LoVo (cell line): ENCODE data around the gene KAZN.

Source experiments
- DNase-seq: peaks from one replicate; pipeline ENCODE4 v3.0.0-alpha.2; 2016; ENCODE audit warnings: low spot score

The KAZN gene

GRCh38 chr1:15011160-15011559 lies 412.7 kb downstream of the KAZN start:
- no peak for DNase-seq

- no peak for DNase-seq
Measured at GRCh38 chr1:15011661-15012060, 413.2 kb downstream of the KAZN start.

DNA sequence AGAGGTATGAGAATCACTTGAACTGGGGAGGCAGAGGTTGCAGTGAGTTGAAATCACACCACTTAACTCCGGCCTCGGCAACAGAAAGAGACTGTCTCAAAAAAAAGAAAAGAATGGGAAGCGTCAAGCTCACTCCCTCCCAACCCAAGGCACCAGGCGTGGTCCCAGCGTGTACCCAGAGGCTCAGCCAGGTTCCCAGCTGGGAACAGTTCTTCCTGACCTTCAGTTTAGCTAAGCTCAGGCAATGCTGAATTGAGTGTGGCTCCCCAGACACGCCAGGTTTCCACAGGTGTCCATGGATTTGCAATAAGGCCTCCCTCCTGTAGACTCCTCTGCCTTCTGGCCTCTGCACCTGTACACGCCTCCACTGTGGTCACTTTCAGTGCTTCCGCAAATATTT lies 414.3 kb downstream of the KAZN start:
- DNase-seq, result no peak

- no peak for DNase-seq
Measured at GRCh38 chr1:15013767-15014166, 415.3 kb downstream of the KAZN start.

- no peak for DNase-seq
Measured at GRCh38 chr1:15014516-15014915, 416.0 kb downstream of the KAZN start.

DNA sequence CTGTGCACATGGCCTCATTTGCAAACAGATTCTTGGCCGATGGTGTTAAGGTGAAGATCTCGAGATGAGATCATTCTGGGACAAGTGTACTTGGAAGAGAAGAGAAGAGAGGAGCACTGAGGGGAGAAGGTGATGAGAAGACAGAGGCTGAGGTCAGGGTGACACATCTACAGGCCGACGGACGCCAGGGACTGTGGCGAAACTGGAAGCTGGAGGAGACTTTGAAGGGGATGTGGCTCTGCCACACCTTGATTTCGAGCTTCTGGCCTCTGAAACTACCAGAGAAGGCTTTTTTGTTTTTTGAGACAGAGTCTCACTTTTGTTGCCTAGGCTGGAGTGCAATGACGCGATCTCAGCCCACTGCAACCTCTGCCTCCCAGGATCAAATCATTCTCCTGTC lies 417.5 kb downstream of the KAZN start:
- no peak for DNase-seq

GRCh38 chr1:15016526-15016925 lies 418.0 kb downstream of the KAZN start:
- no peak for DNase-seq

DNA sequence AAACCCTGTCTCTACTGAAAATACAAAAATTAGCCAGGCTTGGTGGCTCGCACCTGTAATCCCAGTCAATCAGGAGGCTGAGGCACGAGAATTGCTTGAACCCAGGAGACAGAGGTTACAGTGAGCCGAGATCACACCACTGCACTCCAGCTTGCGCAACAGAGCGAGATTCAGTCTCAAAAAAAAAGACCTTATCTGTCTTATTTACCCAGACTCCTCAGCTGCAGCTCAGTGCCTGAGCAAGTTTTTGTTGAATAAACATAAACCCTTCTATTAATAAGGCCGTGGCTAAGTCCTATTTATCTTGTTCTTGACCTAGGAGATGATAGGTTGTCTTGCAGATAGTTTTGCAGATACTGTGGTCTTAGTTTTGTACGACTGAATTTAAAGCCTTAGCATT lies 418.6 kb downstream of the KAZN start:
- no peak for DNase-seq

DNA sequence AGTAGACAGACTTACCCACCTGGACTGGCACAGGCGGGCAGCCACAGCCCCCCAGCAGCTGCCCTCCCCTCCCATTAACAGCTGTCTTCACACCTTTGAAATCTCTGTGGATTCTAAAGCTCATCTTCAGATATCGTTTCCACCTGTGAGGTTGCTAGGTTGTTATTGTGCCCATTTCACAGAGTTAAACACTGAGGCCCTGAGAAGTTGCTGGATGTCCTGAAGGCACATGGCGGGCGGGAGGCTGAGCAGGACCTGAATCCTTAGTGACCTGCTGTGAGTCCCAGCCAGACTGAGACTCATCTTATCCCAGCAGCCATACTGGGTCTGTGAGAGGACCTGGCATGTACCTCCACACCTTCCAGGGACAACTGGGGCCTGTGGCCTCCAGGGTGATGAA lies 420.3 kb downstream of the KAZN start:
- DNase-seq, result no peak

DNA sequence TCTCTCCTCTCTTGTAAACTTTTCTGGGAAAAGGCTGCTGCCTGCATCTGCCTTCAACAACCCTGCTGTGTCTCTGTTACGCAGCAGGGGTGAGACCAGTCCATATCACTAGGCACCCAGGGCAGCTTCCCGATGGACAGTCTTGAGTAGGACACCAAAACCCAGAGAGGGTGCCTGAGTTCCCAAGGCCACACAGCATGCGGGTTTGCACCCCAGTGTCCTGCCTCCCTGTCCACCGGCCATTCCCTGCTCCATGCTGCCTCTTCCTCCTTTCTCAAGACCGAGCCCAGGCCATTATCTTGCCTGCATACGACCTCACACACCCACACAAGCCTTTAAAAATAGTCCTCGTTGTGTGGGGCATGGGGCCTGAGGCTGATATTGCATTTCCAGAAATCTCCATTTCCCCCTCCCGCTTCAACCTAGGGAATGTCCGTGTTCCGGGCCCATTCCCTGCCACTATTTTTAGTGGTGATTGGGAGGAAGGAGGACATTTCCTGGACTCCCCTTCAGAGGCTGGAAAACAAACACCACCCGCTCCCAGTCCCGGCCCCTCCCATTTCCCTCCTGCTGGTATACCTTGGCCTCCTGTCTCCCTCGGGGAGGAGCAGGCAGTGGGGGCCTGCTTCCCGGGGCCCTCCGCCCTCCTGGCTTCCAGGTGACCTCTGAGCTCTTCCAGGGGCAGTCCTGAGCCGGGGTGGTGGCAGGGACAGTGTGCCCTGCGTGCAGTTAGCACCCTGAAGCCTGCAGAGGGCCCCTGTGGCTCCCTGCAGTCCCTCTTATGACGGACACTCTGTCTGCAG lies 422.7 kb downstream of the KAZN start:
- no peak for DNase-seq

DNA sequence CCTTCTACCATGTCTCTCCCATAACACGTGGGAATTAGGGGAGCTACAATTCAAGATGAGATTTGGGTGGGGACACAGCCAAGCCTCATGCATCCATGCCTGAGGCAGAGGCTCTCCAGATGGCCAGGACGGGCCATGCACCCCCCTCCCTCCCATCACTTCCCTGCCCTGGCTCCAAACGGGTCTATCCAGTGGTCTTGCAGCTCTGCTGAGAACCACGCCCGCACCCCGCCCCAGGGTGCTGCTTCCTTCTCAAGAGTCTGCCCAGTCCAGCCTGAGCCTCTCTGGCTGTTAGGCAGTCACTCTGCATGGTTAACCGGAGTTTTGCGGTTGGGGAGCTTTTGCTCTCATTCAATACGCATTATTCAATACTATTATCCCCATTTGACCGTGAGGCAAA lies 423.6 kb downstream of the KAZN start:
- DNase-seq, result no peak

- no peak for DNase-seq
Measured at GRCh38 chr1:15023205-15023604, 424.7 kb downstream of the KAZN start.

DNA sequence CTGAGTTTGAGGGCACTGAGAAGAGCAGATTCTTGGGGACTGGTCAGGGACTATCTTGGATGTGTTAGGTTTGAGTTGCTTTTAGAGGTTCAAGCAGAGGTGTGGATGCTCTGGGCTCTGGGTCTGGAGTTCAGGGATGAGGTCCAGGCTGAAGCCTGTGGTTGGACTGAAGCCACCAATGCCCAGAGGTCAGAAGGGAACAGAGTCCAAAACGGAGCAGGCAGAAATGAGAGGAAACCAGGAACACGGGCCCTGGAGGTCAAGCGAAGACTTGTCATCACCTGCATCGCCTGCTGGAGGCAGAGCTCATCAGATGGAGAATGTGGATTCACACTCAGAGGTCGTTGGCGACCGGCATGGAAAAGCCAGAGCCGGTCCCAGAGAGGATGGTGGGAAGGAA lies 425.5 kb downstream of the KAZN start:
- no peak for DNase-seq

DNA sequence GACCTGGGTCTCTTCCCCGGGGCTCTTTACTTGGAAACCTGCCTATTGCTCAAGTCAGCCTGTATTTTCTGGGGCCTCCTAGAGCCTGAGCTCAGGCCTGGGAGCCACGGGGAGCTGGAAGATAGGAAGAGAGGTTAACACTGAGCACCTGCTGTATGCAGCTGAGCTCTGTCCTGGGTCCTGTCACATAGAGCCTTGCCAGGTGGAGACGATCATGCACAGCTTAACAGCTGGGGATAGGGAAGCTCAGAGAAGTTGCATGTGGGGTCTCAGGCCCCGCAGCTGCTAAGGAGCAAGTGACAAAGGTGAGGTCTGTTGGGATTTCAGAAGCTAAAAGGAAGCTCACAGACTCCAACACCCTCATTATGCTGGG lies 427.6 kb downstream of the KAZN start:
- DNase-seq, result no peak

DNA sequence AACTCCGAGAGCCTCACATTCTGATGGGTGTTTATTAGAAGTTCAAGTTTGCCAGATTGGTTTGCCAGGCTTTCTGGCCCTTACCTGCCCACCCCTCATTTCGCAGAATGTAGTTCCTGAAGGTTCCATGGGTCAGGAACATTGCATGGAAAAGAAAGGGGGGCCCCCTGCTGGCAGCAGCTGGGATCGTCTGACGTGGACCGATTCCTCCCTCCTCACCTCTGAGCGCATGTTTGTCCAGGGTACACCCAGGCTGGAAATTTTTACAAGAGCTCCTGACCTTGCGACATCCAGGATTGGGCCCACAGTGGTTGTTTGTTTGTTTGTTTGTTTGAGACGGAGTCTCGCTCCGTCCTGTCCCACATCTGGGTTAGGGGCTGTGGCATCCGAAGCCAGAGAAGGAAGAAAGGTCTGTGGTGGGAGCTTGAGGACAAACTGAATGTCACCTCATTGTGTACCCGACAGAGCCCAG lies 429.1 kb downstream of the KAZN start:
- peak; percentile 40 for DNase-seq

- DNase-seq, result no peak
Measured at GRCh38 chr1:15028102-15028501, 429.6 kb downstream of the KAZN start.

GRCh38 chr1:15028616-15029015 lies 430.1 kb downstream of the KAZN start:
- DNase-seq, result no peak

GRCh38 chr1:15029036-15029435 lies 430.6 kb downstream of the KAZN start:
- DNase-seq, result no peak

- no peak for DNase-seq
Measured at GRCh38 chr1:15029786-15030185, 431.3 kb downstream of the KAZN start.

DNA sequence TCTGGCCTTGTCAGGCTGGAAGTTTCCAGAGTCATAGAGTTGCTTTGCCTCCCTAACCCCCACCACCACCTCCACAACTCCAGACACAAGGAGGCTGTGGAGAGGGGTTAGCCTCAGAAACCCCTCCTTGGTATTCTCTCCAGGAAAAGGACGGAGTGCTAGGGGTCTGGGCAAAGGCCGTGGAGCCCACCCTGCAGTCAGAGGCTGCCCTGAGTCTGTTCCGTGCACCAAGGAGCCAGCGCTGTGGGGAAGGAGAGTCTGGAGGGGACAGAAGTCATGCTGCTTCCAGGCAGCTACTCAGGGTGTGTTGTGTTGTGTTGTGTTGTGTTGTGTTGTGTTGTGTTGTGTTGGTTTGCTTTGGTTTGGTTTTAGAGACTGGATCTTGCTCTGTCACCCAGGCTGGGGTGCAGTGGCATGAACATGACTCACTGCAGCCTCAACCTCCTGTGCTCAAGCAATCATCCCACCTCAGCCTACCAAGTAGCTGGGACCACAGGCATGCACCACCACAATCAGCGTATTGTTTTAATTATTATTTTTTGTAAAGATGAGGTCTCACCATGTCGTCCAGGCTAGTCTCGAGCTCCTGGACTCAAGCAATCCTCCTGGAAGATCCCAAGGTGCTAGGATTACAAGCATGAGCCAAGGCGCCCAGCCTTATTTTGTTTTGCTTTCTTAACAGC lies 432.9 kb downstream of the KAZN start:
- no peak for DNase-seq

GRCh38 chr1:15033264-15033663 lies 434.8 kb downstream of the KAZN start:
- DNase-seq, result no peak

DNA sequence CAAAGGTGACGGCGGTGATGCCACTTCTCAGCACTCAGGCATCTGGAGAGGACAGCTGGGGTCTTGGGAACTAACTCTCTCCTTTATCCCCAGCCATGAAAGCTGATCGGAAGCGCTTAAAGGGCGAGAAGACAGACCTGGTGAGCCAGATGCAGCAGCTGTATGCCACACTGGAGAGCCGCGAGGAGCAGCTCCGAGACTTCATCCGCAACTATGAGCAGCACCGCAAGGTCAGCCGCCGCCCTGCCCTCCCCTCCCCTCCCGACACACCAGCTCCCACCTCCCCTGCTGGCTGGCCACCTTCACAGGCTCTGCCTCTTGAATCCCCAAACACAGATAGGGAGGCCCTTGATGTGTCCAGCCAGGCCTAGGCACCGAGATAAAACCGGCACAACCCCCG lies 436.2 kb downstream of the KAZN start:
- DNase-seq, result no peak

GRCh38 chr1:15035236-15035635 lies 436.8 kb downstream of the KAZN start:
- no peak for DNase-seq

- DNase-seq, result no peak
Measured at GRCh38 chr1:15036101-15036500, 437.6 kb downstream of the KAZN start.
